ENCODE data around the gene KRT36.

The KRT36 gene

DNA sequence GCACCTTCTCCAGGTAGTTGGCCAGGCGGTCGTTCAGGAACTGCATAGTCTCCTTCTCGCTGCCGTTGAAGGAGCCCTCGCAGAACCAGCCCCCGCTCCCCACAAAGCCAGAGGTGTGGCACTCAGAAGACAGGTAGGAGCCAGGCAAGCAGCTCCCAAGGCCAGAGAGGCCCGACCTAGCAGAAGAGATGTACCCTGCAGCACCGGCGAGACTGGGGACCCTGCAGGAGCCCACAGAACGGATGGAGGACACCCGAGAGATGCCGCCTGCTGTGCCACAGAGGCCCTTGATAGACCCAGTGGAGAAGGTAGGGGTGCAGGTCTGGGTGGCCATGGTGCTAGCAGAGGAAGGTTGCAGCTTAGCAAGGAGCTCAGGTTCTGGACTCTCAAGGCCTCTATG, at the start of gene KRT36:
Gene KRT36 (minus strand): TSS at position 380 of the 400 bp plus-strand sequence. CDS start 46 bp downstream, at position 334.
- no peak for DNase-seq (ENCODE audit: low read depth in 2 of 2)

DNA sequence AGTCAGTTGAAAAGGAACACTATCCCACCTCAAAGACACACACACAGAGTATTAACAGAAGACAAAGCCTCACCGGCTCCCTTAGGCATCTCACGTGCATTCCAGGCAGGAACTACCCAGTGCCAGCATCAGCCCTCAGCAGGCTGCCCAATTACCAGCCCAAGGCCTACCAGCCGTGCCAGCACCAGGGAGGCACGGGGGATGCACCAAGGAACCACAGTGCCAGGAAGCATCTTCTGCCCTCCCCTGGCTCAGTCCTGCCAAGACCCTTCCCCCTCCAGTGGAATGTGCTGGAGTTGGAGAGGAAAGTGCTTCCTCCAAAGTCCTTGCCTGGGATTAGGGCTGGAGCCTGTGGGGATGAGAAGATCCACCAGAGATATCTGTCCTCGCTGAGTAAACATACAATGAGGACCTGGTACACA, 49.4 kb upstream of the KRT36 start:
- no peak for DNase-seq (ENCODE audit: low read depth in 2 of 2)

DNA sequence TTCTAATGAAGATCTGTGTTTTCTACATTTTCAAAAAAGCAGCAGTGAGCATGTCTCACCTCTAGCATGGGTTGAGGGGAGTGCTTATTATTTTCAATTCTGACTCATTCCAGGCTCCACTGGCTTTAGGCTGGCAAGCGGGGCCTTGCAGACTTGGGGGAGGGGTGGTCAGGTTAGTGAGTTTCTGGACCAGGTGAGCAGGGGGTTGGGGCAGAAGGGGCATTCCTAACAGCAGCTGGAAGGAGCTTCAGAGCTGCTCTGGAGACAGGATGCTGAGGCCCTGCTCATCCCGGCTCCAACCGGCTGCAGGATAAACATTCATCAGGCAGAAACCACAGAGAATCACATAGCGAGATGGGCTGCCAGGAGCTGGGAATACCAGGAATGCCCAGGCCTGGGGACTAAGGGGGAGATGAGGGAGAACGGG, 48.9 kb upstream of the KRT36 start:
- no peak for DNase-seq (ENCODE audit: low read depth in 2 of 2)

DNA sequence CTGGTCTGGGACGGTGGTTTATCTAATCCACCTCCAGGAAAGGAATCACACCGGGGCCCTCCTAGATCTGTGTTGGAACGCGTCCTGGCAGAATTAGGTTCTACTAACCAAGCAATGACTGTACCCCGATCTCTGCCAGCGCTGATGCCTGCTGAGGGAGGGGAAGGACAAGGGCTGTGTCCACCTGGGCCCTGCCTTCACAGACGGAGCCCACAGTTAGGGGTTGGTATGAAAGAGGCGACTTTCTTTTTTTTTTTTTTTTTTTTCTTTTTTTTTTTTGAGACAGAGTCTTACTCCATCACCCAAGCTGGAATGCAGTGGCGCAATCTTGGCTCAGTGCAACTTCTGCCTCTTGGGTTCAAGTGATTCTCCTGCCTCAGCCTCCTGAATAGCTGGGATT, 48.3 kb upstream of the KRT36 start:
- no peak for DNase-seq (ENCODE audit: low read depth in 2 of 2)

DNA sequence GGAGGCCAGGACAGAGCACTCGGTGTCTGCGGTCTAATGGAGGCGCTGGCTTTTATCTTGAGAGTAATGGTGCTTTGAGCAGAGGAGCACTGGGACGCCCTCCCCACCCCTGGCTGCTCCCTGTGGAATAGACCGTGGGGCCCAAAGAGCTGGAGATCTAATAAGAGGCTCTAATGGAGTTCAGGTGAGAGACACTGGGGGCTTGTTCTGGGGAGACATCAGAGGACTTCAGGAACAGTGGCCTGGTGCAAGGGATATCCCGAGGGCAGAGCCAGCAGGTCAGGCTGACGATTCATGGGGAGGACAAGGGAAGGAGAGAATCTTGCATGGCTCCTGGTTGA, 47.9 kb upstream of the KRT36 start:
- no peak for DNase-seq (ENCODE audit: low read depth in 2 of 2)

DNA sequence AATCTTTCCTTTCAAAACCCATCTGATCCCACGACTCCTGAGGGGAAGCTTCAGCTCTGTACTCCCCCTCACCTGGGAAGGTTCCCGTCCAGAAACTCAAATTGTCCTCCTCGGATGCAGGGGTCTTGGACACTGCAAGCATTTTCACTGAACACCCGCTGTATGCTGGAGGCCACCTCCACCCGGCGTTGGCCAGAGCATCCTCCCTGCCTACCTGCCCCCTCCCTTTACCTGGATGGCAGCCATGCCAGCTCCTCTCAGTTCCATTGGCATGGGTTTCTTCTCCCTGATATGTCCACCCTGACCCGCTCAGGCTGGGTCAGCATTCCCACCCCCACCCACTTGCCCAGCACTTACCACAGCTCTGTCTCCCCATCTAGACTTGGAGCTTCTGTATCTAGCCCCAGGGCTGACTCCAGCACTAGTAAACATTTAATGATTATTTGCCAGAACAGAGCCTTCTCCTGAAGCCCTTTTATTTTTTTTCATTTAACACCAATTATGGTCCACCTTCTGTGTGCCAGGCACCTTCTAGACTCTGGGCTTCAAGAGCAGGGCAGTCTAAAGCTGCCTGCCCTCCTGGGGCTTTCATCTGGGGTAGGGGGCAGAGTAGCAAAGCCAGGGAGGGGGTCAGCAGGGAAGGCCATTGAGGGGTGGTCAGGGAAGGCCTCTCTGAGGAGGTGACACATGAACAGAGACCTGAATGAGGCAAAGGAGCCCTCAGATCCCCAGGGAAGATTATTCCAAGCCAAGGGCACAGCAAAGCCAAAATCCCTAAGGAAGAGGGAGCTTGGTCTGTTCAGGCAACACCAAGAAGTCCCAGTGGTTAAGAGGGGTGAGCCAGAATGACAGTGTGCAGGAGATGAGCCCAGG, 47.3 kb upstream of the KRT36 start:
- no peak for DNase-seq (ENCODE audit: low read depth in 2 of 2)

DNA sequence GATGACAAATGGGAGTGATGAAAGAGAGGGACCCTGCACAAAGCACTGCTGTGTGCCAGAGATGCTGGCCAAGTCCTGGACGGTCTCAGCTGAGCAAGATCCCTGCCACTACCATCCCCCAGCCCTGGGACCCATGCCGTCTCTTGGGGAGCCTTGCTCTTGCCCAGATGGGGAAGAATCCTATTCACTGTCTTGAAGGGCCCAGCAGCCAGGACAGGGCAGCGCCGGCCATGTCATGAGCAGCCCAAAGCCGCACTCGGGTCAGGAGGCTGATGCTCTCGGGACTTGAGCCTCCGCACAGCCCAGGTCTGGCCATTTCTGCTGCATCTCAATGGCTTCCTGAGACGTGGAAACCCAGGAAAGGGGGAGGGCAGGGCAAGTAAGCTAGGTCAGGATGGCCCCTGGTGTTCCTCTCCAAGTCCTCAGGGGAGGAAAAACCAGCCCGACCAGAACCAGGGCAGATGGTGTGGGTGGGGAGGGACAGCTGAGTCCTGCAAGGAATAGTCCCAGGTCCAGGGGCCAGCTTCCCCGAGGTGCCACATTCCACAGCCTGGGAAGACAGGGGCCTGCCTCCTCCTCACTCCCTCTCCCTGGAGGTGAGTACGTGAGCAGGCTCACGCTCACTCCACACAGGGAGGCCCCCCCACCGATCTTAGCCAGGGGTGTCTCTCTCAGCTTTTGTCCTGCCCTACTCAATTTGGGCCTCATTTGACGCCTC, 46.2 kb upstream of the KRT36 start:
- DNase-seq (ENCODE audit: low read depth in 2 of 2), result no peak

DNA sequence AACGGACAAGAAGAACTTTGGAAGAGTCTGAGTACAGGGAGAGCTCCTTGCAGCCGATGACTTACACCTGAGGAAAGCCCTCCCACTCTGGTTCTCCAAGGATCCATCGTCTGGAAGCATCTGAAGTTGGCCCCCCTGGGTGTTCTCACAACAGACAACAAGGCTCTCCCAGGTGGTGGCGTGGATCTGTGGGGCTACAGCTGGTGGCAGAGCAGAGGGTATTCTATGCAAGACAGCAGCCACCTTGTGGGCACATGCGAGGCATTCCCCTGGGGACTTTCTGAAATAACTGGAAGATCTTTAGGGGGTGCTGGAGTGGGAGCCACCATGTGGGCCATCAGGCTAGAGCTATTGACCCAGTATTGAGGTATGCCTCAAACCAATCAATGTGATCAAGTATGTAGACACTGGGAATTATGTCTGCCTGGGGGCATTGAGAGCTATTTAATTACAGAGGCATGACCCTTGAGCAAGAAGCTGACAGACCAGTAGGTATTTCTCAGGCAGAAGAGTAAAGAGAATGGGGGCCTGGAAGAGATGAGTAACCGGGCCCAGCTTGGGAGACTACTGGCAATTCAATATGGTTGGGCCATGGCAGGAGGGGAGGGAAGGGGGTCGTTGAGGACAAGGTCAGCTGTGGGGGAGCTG, 45.3 kb upstream of the KRT36 start:
- DNase-seq (ENCODE audit: low read depth in 2 of 2), result no peak

DNA sequence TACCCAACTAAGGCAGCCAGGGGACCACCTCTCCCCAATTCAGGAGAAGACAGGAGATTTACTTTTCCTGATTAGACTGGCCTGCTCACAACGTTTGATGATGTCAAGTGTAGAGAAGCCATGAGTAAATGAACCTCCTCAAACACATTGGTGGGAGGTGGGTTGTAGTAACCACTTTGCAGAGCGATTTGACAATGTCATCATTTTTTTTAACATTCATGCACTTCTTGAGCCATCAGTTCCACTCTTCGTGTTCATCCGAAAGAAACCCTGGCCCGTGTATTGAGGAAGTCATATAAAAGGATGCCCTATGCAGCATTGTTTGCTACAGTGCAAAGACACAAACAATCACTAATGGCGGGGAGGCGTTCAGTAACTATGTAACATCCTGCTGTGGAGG, 43.9 kb upstream of the KRT36 start:
- DNase-seq (ENCODE audit: low read depth in 2 of 2), result no peak

DNA sequence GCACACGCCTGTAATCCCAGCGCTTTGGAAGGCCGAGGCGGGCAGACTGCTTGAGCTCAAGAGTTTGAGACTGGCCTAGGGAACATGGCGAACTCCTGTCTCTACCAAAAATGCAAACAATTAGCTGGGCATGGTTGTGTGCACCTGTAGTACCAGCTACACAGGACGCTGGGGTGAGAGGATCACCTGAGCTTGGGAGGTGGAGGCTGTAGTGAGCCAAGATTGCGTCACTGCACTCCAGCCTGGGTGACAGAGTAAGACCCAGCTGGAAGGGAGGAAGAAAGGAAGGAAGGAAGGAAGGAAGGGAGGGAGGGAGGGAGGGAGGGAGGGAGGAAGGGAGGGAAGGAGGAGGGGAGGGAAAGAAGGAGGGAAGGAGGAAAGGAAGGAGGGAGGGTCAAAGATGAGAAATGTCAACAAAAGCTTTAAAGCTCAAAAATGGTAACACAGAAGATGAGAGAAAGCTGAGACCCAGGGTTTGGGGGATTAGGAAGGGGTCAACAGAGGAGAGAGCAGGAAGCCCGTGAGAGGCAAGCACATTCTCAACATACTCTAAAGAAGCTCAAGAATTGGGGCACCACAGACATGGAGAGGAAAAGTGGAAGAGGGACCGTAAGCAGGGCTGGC, 43.3 kb upstream of the KRT36 start:
- DNase-seq (ENCODE audit: low read depth in 2 of 2), result no peak

DNA sequence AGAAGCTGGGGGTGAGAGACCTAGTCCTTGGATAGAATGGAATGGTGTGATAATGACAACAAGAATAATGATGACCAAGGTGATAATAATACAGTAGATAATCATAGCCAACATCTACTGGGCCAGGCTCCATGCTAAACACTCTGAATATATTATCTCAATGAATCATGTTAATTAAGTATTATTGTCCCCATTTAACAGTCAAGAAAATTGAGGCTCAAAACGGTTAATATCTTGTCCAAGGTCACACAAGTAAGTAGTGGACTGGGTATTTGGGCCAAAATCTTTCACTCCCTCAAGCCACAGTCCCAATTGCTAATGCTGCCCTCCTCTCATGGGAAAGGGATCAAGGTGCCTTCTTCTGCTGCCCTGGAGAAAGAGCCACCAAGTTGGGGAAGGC, 42.3 kb upstream of the KRT36 start:
- no peak for DNase-seq (ENCODE audit: low read depth in 2 of 2)

DNA sequence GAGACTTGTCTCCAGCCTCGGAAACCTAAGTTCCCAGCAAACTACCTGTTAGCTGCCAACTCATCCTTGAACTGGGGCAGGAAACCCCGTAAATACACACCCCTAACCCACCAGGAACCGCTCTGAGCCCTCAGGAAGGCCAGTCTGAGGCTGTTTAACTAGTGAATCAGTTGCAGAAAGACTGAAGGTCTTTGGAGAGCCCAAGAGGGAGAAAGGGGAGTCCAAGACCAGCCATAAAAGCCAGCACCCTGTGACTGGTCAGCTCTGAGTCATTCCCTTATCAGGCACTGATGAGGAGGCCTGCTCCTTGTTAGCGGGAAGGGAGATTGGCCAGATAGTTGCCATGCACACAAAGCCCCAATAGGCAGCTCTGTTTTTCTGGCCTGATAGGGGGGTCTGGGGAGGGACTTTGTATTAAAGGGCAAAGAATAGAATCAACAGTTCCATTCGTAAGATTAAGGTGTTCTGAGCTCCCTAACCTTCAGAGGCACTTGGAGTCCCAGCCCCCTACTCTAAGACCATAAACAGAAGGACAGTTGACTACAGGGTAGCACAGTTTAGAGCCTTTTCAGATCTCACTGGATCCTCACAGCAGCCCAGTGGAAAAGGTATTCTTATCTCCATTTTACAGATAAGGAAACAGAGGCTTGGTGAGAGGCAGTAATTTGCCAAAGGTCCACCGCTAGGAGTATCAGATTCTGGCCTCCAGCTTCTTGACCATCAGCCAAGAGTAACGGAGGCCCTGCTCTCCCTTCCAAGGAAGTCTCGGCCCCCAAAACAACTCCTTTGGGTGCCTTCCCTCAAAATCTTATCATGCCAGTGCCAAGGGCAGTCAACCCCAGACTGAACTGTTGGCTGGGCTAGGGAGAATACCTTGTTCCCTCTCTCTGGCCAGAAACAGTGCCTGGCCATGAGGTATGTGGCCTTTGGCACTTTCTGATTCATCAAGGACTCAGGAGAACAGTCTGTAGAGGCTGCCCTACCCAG, 40.6 kb upstream of the KRT36 start:
- DNase-seq (ENCODE audit: low read depth in 2 of 2), result no peak

DNA sequence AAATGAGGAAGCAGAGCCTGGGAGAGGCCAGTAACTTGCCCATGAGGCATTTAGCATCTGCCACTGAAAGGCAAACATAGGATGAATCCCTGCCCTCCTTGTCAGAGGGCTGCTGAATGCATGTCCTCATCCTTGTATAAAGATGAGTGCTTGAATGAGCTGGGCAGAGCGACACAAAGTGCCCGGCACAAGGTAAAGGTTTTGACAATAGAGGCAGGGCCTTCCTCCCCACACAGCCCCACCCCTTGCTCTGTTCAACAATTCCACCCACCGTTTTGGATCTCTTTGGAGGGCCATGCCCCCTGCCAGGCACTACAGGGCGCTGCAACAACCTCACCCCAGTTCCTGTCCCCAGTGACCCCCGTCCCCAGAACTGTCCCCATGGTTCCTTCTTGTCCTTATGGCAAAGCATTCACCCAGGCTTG, 39.8 kb upstream of the KRT36 start:
- no peak for DNase-seq (ENCODE audit: low read depth in 2 of 2)

DNA sequence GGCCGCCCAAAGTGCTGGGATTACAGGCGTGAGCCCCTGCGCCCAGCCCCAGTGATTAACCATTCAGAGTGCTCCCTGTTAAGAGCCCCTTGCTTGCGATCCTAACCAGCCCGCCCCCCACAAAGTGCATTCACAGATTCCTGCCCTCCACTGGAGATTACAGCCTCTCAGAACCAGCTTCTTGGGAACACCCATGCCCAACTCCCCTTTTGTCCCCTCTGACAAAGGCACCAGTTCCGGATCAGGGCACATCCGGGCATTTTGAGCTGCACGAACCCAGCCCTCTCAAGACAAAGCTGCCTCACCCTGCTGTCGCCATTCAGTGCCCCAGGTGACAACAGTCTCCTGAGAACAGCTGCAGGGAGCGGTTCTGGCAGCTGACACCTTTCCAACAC, 39.2 kb upstream of the KRT36 start:
- DNase-seq (ENCODE audit: low read depth in 2 of 2), result no peak

DNA sequence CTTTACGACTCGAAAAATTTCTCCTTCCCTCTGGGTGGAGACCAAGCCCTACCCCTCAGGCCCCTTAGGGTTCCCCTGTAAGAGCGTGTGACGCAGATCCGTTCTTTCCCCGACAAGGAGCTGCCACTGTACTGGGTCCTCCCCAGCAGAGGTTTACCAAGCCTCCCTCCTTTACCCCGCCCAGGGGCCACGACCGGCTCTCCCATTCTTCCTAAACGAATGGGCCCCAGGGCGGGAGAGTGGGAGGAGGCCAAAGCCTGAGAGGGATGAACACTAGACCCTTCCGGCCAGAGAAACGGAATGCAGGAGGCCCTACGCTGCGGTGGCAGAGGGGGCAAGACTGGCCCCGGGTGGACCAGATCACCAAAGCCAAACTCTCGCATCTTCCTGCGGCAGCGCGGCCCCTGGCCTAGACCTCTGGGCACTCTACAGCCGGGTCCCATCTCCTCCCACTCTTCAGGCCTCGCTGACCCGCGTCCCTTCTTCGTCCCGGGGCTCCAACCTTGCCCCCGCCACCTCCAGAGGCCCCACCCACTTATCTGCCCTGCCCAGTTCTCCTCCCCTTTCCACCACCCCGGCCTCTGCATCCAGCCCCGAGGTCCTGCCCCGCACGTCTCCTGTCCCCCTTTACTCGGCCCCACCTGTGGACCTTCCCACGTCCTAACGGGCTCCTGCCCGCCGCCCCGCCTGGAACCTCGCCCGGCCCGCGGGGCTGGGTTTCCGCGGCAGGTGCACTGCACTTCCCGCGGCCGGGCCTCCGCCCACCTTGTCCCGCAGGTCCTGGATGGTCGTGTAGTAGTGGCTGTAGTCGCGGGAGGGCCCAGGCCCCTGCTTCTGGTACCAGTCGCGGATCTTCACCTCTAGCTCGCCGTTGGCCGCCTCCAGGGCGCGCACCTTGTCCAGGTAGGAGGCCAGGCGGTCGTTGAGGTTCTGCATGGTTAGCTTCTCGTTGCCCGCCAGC, 37.6 kb upstream of the KRT36 start:
- DNase-seq (ENCODE audit: low read depth in 2 of 2), result no peak

DNA sequence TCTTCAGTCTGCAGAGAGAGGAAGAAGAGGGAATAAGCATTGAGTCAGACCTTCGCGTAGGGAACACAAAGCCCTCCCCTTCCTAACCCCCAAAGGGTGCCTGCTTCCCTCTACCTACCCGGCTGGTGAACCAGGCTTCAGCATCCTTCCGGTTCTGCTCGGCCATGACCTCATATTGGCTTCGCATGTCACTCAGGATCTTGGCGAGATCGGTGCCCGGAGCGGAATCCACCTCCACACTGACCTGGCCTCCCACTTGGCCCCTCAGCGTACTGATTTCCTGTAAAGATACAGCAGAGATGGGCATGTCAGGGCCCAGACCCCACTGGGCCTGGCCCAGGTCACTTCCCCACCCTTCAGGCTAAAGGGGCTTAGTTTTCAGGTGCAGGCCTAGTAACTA, 34.6 kb upstream of the KRT36 start:
- no peak for DNase-seq (ENCODE audit: low read depth in 2 of 2)

DNA sequence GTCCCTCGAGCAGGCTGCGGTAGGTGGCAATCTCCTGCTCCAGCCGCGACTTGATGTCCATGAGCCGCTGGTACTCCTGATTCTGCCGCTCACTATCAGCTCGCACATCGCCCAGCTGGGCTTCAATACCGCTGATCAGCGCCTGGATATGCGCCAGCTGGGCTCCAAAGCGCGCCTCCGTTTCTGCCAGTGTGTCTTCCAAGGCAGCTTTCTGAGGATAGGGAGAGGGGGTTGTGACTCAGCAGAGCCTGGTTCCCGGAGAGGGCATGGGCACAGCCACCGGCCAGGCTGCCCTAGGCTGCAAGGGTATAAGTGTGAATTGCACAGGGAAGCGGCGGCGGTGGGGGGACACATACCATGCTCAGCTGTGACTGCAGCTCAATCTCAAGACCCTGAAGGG, 34.1 kb upstream of the KRT36 start:
- DNase-seq (ENCODE audit: low read depth in 2 of 2), result no peak

DNA sequence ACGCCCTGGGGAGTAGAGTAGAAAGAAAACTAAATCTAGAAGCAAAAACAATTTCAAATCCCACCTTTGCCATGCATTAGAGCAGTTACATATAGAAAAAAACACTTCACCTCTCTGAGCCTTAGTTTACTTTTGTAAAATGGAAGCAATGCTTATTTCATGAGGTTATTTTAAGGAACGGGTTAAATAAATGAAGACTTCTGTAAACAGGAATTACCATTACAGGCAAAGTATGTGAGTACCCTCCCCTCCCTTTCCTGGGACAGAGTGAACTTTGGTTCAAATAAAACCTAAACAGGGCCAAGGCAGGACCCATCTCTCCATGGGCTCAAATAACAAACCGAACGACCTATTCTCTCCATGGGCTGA, 33.5 kb upstream of the KRT36 start:
- no peak for DNase-seq (ENCODE audit: low read depth in 2 of 2)

DNA sequence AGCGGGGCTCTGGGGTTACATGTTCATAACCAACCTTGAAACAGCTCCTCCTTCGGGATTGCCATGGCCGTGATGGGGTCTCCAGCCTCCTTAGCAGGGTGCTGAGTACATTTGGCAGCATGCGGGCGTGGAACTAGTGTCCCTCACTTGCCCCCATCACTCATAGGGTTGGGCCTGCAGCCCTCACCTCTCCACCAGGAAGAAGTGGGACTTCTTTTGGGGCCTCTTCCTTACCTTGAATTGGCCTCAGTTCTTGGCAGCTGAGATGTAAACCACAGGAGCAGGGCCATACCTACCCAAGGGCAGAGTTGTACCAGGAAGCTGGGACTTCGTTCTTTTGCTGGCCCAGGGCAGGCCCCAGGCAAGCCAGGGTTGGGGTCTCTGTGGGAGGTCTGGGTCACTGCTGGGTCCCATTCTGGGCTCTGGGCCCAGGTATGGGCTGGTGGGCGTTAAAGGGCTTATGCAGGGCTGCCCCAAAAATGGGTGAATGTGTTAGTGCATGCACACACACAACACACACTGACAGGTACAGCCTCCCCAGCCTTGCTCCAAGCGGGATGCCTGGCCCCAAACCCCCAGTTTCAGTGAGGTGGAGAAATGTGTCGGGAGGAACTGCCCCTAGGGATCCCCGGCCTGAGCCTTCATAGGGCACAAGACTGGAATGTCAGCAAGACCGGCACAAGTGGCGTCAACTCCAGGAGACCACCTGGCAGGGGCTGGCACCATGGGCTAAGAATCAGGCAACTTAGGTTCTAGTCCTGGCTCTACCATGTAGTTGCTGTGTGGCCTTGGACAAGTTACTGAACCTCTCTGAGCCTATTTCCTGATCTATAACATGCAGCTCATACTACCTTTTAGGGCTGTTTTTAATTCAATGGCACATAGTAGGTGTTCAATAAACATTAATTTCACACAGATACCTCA, 32.9 kb upstream of the KRT36 start:
- no peak for DNase-seq (ENCODE audit: low read depth in 2 of 2)
